Stimulated activated CD8-positive, alpha-beta memory T cell treated with anti-CD3 and anti-CD28 coated beads, Interleukin-4, amount 100 ng/mL, for 24 hours (primary cell): ENCODE measurements around the gene SERBP1.
"Not testable (repeated sequence)": the region's sequence is repeated elsewhere in the genome, so short reads cannot be mapped to it uniquely, and the experiment has no call there.

ENCODE experiments used
- DNase-seq: peaks from one replicate; pipeline ENCODE4 v3.0.0-alpha.2; 2020; ENCODE audit warnings: low read depth

Gene SERBP1

GRCh38 chr1:67430358-67431155 is at the start of gene SERBP1:
Gene SERBP1 (minus strand): TSS chr1:67430402. CDS start chr1:67430300, 102 bp downstream.
- peak; percentile 90 for DNase-seq

- DNase-seq: no peak
Observed at GRCh38 chr1:67479146-67479891, 49.1 kb upstream of the SERBP1 start.

- no peak for DNase-seq
Observed at GRCh38 chr1:67476906-67477305, 46.7 kb upstream of the SERBP1 start.

GRCh38 chr1:67476006-67476482 is 45.8 kb upstream of the SERBP1 start:
- no peak for DNase-seq

- no peak for DNase-seq
Observed at GRCh38 chr1:67472056-67472455, 41.9 kb upstream of the SERBP1 start.

GRCh38 chr1:67469431-67469830 is 39.2 kb upstream of the SERBP1 start:
- DNase-seq: no peak

- no peak for DNase-seq
Observed at GRCh38 chr1:67468066-67468718, 38.0 kb upstream of the SERBP1 start.

- no peak for DNase-seq
Observed at GRCh38 chr1:67465375-67465774, 35.2 kb upstream of the SERBP1 start.

GRCh38 chr1:67464746-67465145 is 34.5 kb upstream of the SERBP1 start:
- DNase-seq: no peak

GRCh38 chr1:67464058-67464457 is 33.9 kb upstream of the SERBP1 start:
- no peak for DNase-seq

- no peak for DNase-seq
Observed at GRCh38 chr1:67463298-67463955, 33.2 kb upstream of the SERBP1 start.

GRCh38 chr1:67460676-67461500 is 30.7 kb upstream of the SERBP1 start:
- no peak for DNase-seq

GRCh38 chr1:67459068-67459467 is 28.9 kb upstream of the SERBP1 start:
- no peak for DNase-seq

- no peak for DNase-seq
Observed at GRCh38 chr1:67458663-67459062, 28.5 kb upstream of the SERBP1 start.

GRCh38 chr1:67457247-67457646 is 27.0 kb upstream of the SERBP1 start:
- DNase-seq: no peak

GRCh38 chr1:67451815-67452214 is 21.6 kb upstream of the SERBP1 start:
- no peak for DNase-seq

- no peak for DNase-seq
Observed at GRCh38 chr1:67451356-67451755, 21.2 kb upstream of the SERBP1 start.

- no peak for DNase-seq
Observed at GRCh38 chr1:67446893-67447292, 16.7 kb upstream of the SERBP1 start.

- DNase-seq: not testable (repeated sequence)
Observed at GRCh38 chr1:67446014-67446413, 15.8 kb upstream of the SERBP1 start.

GRCh38 chr1:67441739-67442281 is 11.6 kb upstream of the SERBP1 start:
- DNase-seq: no peak

- no peak for DNase-seq
Observed at GRCh38 chr1:67441183-67441582, 11.0 kb upstream of the SERBP1 start.
